Ovary (tissue), 9 donors: Measurements from ENCODE around the gene CEP152. TPM values are rescaled to one million over a fixed set of nuclear protein-coding genes. Genes with fewer than 3 reads are reported as not detected.

Experiments
- DNase-seq, 5 donors: peaks; one replicate each; pipeline ENCODE4 v3.0.0-alpha.2; 2019 to 2020
- H3K27ac ChIP-seq, 2 donors: fragments of 200-600 bp; one replicate each; pipeline versions ENCODE4 v1.5.1 to v1.8.0; 2019 to 2022
- H3K27me3 ChIP-seq: fragments of 200-600 bp; one replicate; pipeline ENCODE4 v1.8.0; 2022
- H3K36me3 ChIP-seq: fragments of 200-600 bp; sonication (generic); one replicate; pipeline ENCODE4 v1.5.1; 2019
- H3K4me1 ChIP-seq: one replicate; pipeline ENCODE4 v1.8.1; 2013; ENCODE audit warnings: mild to moderate bottlenecking, moderate library complexity; ENCODE audit not compliant: insufficient read depth
- H3K4me3 ChIP-seq: fragments of 200-600 bp; sonication (generic); one replicate; pipeline ENCODE4 v1.5.1; 2017
- H3K9me3 ChIP-seq, 2 donors: fragments of 200-600 bp in 1 of 2; sonication (generic) in 1 of 2; one replicate each; pipeline versions ENCODE4 v1.5.1 to v1.8.1; 2013 to 2019; ENCODE audit warnings: mild to moderate bottlenecking in 1 of 2, moderate library complexity in 1 of 2
- EP300 ChIP-seq: sonication (generic); formaldehyde crosslinking; IDR thresholded peaks from one replicate; pipeline ENCODE4 v1.6.1; 2017; ENCODE audit warnings: antibody characterized with exemption
- POLR2A ChIP-seq: fragments of 450-650 bp; IDR thresholded peaks from one replicate; pipeline ENCODE4 v1.6.1; 2017; ENCODE audit warnings: antibody characterized with exemption, mild to moderate bottlenecking, moderate library complexity
- WGBS, 3 donors: extraction: QIAGEN DNeasy Blood & Tissue Kit in 1 of 3; methylation state at CpG; one replicate each; pipeline versions ENCODE4 v1.1.5 to v1.1.7; 2013 to 2017; 5-methylcytosine and 5-hydroxymethylcytosine counted together
- intact Hi-C, 4 donors: fragments of 100-400 bp; cut with DNase I; formaldehyde crosslinking; loops; one replicate each; pipeline versions ENCODE4 v1.11.0 to v1.15.1; 2022 to 2023
- polyA plus RNA-seq, 2 donors: library from polyadenylated mRNA; stranded (reverse); fragments of 200-250 nt in 1 of 2; fragments of 350-450 nt in 1 of 2; fragmentation: Illumina TruSeq in 1 of 2; extraction: RNeasy Lipid Tissue Mini Kit (QIAGEN cat#74804) in 1 of 2; gene quantifications; one replicate each; pipeline ENCODE4 v1.2.3, GENCODE V29; 2013 to 2014
- total RNA-seq, 7 donors: library from RNA; depleted of rRNA in 2 of 7; stranded (reverse); fragments of >200 nt in 2 of 7; fragmentation: NEBNext Ultra II Directional in 3 of 7; extraction: Animal tissue kit (Norgen Biotek cat#: 25700) in 3 of 7; gene quantifications; one replicate each; pipeline versions ENCODE4 v1.1.0 to v1.2.4, GENCODE V29; 2016 to 2023
- TF ChIP-seq, protein P1 (sequence below), 3 donors: fragments of 450-650 bp in 2 of 3; fragments of 200-600 bp in 1 of 3; IDR thresholded peaks; one replicate each; pipeline versions ENCODE4 v1.5.1 to v1.8.0; 2016 to 2022; ENCODE audit warnings: antibody characterized with exemption in 3 of 3, mild to moderate bottlenecking in 1 of 3
- donor health status: DM: no; HTN: no; CAD: no; lungs with moderate emphysema.
- donor health status: DM: no; HTN: no; CAD: no.
- donor health status: Bipolar disorder and iron deficiency.
- donor health status: DM: yes; HTN: yes; CAD: no.
- donor health status: DM: no; HTN: no; CAD: no.
- donor health status: DM: yes; HTN: yes; CAD: no.

Gene CEP152
- total and polyA plus RNA-seq, 9 donors: 1.4 to 3.7 (median 2.2) TPM

- Histone ChIP-seq H3K4me3 (no peak overlapping the region), H3K36me3 (no peaks in the 10 kb centered on the region), H3K9me3 (no peaks in the 10 kb centered on the region), H3K27me3 (no peaks in the 10 kb centered on the region), H3K27ac (no peak overlapping the region), H3K4me1 (no peaks in the 10 kb centered on the region)
- DNase-seq: no peak
- 94 to 99% (median 97%) methylated on average over 5 of the region's 5 CpGs for WGBS, 3 donors
- intact Hi-C loops: no loop called here
- no peak for TF ChIP-seq EP300
- no peak for TF ChIP-seq POLR2A
- TF ChIP-seq, protein P1, sequence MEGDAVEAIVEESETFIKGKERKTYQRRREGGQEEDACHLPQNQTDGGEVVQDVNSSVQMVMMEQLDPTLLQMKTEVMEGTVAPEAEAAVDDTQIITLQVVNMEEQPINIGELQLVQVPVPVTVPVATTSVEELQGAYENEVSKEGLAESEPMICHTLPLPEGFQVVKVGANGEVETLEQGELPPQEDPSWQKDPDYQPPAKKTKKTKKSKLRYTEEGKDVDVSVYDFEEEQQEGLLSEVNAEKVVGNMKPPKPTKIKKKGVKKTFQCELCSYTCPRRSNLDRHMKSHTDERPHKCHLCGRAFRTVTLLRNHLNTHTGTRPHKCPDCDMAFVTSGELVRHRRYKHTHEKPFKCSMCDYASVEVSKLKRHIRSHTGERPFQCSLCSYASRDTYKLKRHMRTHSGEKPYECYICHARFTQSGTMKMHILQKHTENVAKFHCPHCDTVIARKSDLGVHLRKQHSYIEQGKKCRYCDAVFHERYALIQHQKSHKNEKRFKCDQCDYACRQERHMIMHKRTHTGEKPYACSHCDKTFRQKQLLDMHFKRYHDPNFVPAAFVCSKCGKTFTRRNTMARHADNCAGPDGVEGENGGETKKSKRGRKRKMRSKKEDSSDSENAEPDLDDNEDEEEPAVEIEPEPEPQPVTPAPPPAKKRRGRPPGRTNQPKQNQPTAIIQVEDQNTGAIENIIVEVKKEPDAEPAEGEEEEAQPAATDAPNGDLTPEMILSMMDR (IDR thresholded peaks at IDR 0.05): no peak
Observed at GRCh38 chr15:48781481-48782081, 29.3 kb downstream of the CEP152 start.

DNA sequence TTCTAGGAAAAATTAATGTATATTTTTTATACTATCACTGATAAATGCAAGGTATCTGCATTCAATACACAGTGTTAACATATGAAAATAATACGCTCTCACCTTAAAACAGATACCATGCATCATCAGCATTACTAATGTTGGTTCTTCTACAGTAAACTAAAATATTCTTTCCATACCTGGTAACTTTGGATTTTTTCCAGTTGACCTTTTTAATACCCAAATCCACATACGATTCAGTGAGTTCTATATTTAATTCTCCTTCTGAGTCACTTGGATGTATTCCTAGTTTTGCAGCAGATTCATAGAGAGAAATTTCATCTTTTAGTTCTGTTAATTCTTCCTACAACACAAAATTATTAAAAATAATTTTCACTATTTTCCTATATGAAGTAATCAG is 29.9 kb downstream of the CEP152 start:
- 74 to 80% (median 79%) methylated on average over 2 of the region's 2 CpGs for WGBS, 3 donors
- Histone ChIP-seq H3K27me3 (no peaks in the 10 kb centered on the region), H3K36me3 (no peaks in the 10 kb centered on the region), H3K4me1 (no peaks in the 10 kb centered on the region), H3K4me3 (no peak overlapping the region), H3K9me3 (no peaks in the 10 kb centered on the region), H3K27ac (no peak overlapping the region)
- DNase-seq: no peak
- intact Hi-C loops: no loop called here
- TF ChIP-seq, protein P1 (IDR thresholded peaks at IDR 0.05): no peak
- TF ChIP-seq POLR2A: no peak
- no peak for TF ChIP-seq EP300

DNA sequence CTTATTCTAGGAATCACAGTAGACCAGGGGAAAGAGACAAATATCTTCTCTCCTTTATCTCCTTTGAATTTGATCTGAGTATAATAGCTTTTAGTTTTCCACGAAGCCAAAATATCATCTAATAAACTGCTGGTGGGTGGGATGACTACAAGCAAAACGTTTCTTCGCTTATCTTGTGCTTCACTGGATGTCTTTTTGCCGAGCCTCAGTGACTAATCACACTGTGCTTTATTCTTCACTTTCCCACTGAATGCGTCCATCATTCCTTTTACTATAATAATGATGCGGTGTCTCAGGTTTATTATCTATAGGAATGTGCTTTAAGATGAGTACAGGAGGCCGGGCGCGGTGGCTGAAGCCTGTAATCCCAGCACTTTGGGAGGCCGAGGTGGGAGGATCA is 32.5 kb downstream of the CEP152 start:
- no peaks in the 10 kb centered on the region for H3K36me3 ChIP-seq
- H3K9me3 ChIP-seq: no peaks in the 10 kb centered on the region
- intact Hi-C loops: no loop called here
- no peak overlapping the region for H3K4me3 ChIP-seq
- no peak for TF ChIP-seq EP300
- no peak for TF ChIP-seq POLR2A
- TF ChIP-seq, protein P1 (IDR thresholded peaks at IDR 0.05): no peak
- no peak overlapping the region for H3K27ac ChIP-seq
- DNase-seq: no peak
- no peaks in the 10 kb centered on the region for H3K4me1 ChIP-seq
- H3K27me3 ChIP-seq: no peaks in the 10 kb centered on the region
- 50 to 54% (median 52%) methylated on average over 10 of the region's 10 CpGs for WGBS, 3 donors

- Histone ChIP-seq H3K27ac (no peak overlapping the region), H3K36me3 (no peaks in the 10 kb centered on the region), H3K4me1 (no peaks in the 10 kb centered on the region), H3K27me3 (no peaks in the 10 kb centered on the region), H3K9me3 (no peaks in the 10 kb centered on the region), H3K4me3 (no peak overlapping the region)
- 9 to 17% (median 10%) methylated on average over 1 of the region's 1 CpG for WGBS, 3 donors
- intact Hi-C loops: no loop called here
- no peak for DNase-seq
- TF ChIP-seq, protein P1 (IDR thresholded peaks at IDR 0.05): no peak
- TF ChIP-seq POLR2A (no peak), EP300 (no peak)
Observed at GRCh38 chr15:48777645-48778330, 33.1 kb downstream of the CEP152 start.
